HG03432 (cell line): ENCODE data around the gene ACSL6.

Experiments
- ATAC-seq: cut with Tn5 transposase; IDR thresholded peaks from one replicate; pipeline ENCODE4 v1.9.1; 2021; ENCODE audit warnings: mild to moderate bottlenecking, moderate library complexity; ENCODE audit not compliant: unreplicated experiment

The ACSL6 gene

GRCh38 chr5:132001647-132002561, 9.6 kb downstream of the ACSL6 start:
- no peak for ATAC-seq

- no peak for ATAC-seq
Measured at GRCh38 chr5:132000677-132001453, 10.6 kb downstream of the ACSL6 start.

- ATAC-seq, result no peak
Measured at GRCh38 chr5:132000241-132000490, 11.3 kb downstream of the ACSL6 start.

GRCh38 chr5:131999441-132000240, 11.8 kb downstream of the ACSL6 start:
- no peak for ATAC-seq

GRCh38 chr5:131999041-131999440, 12.4 kb downstream of the ACSL6 start:
- no peak for ATAC-seq

GRCh38 chr5:131998431-131999040, 12.9 kb downstream of the ACSL6 start:
- ATAC-seq, result no peak

GRCh38 chr5:131997727-131998117, 13.7 kb downstream of the ACSL6 start:
- ATAC-seq, result no peak

GRCh38 chr5:131997026-131997726, 14.3 kb downstream of the ACSL6 start:
- ATAC-seq, result no peak

GRCh38 chr5:131996210-131997025, 15.0 kb downstream of the ACSL6 start:
- no peak for ATAC-seq

- no peak for ATAC-seq
Measured at GRCh38 chr5:131994533-131995226, 16.8 kb downstream of the ACSL6 start.

- ATAC-seq, result no peak
Measured at GRCh38 chr5:131994090-131994489, 17.4 kb downstream of the ACSL6 start.

GRCh38 chr5:131993676-131994075, 17.8 kb downstream of the ACSL6 start:
- ATAC-seq, result no peak

GRCh38 chr5:131992370-131992769, 19.1 kb downstream of the ACSL6 start:
- ATAC-seq, result no peak

- ATAC-seq, result no peak
Measured at GRCh38 chr5:131991593-131992324, 19.7 kb downstream of the ACSL6 start.

- no peak for ATAC-seq
Measured at GRCh38 chr5:131990716-131991115, 20.7 kb downstream of the ACSL6 start.

- ATAC-seq, result no peak
Measured at GRCh38 chr5:131988601-131989000, 22.9 kb downstream of the ACSL6 start.

- ATAC-seq, result no peak
Measured at GRCh38 chr5:131987251-131987650, 24.2 kb downstream of the ACSL6 start.

GRCh38 chr5:131986161-131986912, 25.1 kb downstream of the ACSL6 start:
- no peak for ATAC-seq
